ENCODE measurements around the gene MYO5B. TPM values are rescaled to one million over a fixed set of nuclear protein-coding genes. Genes with fewer than 3 reads are reported as not detected.

Gene MYO5B
- total RNA-seq, 2 donors from 2014 or later = 106 to 132 TPM

DNA sequence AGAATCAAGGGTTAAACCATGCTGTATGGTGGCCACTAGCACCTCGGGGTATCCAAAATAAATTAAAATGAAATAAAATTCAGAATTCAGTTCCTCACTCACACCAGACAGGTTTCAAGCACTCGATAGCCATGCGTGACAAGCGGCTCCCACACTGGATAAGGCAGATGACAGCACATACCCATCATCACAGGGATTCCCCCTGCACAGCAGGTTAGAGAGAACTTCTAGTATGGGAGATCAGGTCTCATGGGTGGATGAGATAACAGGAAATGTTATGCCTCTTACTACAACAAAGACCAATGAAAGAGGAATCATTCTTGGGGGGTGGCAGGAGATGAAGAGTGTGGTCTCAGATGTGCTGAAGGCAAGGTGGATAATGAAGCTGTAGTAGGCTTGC lies 259.7 kb downstream of the MYO5B start:
- H3K9ac ChIP-seq (ENCODE audit: low read depth in 2 of 2, low read length in 2 of 2) = no peak overlapping the region
- no peak overlapping the region for H3K27ac ChIP-seq
- no peaks in the 10 kb centered on the region for H3K36me3 ChIP-seq
- no peaks in the 10 kb centered on the region for H3K9me3 ChIP-seq
- intact Hi-C loops (cut with DNase I) = no loop called here
- TF ChIP-seq, protein P1, sequence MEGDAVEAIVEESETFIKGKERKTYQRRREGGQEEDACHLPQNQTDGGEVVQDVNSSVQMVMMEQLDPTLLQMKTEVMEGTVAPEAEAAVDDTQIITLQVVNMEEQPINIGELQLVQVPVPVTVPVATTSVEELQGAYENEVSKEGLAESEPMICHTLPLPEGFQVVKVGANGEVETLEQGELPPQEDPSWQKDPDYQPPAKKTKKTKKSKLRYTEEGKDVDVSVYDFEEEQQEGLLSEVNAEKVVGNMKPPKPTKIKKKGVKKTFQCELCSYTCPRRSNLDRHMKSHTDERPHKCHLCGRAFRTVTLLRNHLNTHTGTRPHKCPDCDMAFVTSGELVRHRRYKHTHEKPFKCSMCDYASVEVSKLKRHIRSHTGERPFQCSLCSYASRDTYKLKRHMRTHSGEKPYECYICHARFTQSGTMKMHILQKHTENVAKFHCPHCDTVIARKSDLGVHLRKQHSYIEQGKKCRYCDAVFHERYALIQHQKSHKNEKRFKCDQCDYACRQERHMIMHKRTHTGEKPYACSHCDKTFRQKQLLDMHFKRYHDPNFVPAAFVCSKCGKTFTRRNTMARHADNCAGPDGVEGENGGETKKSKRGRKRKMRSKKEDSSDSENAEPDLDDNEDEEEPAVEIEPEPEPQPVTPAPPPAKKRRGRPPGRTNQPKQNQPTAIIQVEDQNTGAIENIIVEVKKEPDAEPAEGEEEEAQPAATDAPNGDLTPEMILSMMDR (IDR thresholded peaks at IDR 0.05) = no peak
- H3K4me3 ChIP-seq = no peak overlapping the region
- H3K4me1 ChIP-seq = no peaks in the 10 kb centered on the region
- DNase-seq = no peak
- no peaks in the 10 kb centered on the region for H3K27me3 ChIP-seq

DNA sequence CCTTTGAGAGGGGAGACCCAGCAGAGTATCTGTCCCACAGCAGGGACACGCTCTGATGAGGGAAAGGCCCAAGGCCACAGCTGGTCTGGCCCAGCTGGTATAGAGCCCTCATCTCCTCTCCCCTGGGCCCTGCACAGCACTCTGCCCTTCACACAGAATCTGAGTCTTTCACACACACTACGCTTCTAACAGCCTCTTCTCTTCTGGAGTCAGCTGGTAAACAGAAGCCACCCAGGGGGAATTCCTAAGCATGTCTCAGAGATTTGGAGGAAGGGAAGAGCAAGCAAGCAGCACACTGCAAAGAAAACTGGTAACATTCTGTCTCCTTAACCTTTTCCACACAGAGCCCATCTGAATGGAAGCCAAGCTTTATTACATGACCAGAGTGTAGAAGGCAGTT lies 260.5 kb downstream of the MYO5B start:
- TF ChIP-seq, protein P1 (IDR thresholded peaks at IDR 0.05) = no peak
- Histone ChIP-seq H3K36me3 (no peaks in the 10 kb centered on the region), H3K9me3 (no peaks in the 10 kb centered on the region), H3K4me1 (no peaks in the 10 kb centered on the region), H3K4me3 (no peak overlapping the region), H3K27ac (no peak overlapping the region), H3K9ac (ENCODE audit: low read depth in 2 of 2, low read length in 2 of 2) (no peak overlapping the region), H3K27me3 (no peaks in the 10 kb centered on the region)
- DNase-seq = no peak
- intact Hi-C loops (cut with DNase I) = no loop called here

DNA sequence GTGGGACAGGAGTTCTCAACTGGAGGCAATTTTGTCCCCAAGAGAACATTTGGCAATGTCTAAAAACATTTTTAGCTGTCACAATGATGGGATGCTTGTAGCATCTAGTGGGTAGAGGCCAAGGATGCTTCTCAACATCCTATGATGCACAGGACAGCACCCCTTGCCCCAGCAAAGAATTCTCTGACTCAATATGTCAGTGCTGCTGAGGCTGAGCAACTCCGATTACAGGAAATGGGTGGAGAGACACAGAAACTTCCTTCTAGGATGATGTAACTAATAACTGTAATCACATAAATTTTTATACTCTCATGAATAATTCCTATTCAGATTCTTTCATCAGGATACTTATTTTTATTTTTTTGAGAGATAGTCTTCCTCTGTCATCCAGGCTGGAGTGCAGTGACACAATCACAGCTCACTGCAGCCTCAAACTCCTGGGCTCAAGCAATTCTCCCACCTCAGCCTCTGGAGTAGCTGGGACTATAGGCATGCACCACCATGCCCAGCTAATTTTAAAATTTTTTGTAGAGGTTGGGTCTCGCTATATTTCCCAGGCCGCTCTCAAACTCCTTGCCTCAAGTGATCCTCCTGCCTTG lies 261.3 kb downstream of the MYO5B start:
- intact Hi-C loops (cut with DNase I) = no loop called here
- DNase-seq = no peak
- H3K36me3 ChIP-seq = no peaks in the 10 kb centered on the region
- H3K27ac ChIP-seq = no peak overlapping the region
- no peak overlapping the region for H3K9ac ChIP-seq (ENCODE audit: low read depth in 2 of 2, low read length in 2 of 2)
- no peaks in the 10 kb centered on the region for H3K9me3 ChIP-seq
- TF ChIP-seq, protein P1 (IDR thresholded peaks at IDR 0.05) = no peak
- H3K4me1 ChIP-seq = no peaks in the 10 kb centered on the region
- no peak overlapping the region for H3K4me3 ChIP-seq
- no peaks in the 10 kb centered on the region for H3K27me3 ChIP-seq

DNA sequence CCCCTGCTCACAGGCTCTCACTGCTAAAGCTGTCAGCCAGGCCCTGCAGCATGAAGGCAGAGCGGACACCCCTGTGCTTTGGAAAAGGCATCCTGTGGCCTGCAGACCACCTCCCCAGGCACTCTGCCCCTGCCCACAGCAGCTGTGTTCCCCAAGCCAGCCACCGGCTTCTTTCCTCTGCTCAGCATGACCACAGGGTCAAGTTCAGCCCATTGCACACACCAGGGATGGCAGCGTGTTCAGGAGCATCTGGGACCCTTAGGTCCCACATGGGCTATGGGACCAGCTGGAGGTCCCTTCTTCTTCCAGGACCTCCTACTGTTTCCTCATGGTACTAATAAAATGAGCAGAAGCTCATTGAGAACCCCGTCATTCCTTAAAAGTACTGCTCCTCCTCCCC lies 263.2 kb downstream of the MYO5B start:
- no peaks in the 10 kb centered on the region for H3K9me3 ChIP-seq
- no peak overlapping the region for H3K9ac ChIP-seq (ENCODE audit: low read depth in 2 of 2, low read length in 2 of 2)
- TF ChIP-seq, protein P1 (IDR thresholded peaks at IDR 0.05) = no peak
- no peaks in the 10 kb centered on the region for H3K36me3 ChIP-seq
- no peaks in the 10 kb centered on the region for H3K27me3 ChIP-seq
- no peak for DNase-seq
- H3K4me3 ChIP-seq = no peak overlapping the region
- H3K4me1 ChIP-seq = no peaks in the 10 kb centered on the region
- intact Hi-C loops (cut with DNase I) = no loop called here
- no peak overlapping the region for H3K27ac ChIP-seq

DNA sequence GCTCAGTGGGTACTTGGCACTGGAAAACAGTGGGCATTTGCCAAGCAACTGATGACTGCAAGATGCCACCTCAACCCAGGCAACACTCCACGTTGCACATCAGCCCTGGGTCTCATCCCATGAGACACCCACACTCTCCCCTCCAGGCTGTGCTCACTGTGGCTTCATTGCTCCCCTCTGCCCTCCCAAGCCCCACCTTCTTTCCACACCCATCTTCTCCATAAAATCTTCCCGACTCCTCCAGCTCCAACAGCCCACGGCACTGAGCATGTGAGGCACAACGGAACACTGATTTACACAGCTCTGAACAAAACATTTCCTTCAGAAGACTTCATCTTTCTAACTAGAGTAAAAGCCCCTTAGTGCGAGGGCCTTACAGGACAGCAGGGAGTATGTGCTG lies 263.8 kb downstream of the MYO5B start:
- H3K27me3 ChIP-seq = no peaks in the 10 kb centered on the region
- H3K27ac ChIP-seq = no peak overlapping the region
- H3K4me3 ChIP-seq = no peak overlapping the region
- TF ChIP-seq, protein P1 (IDR thresholded peaks at IDR 0.05) = no peak
- DNase-seq = no peak
- H3K9me3 ChIP-seq = no peaks in the 10 kb centered on the region
- intact Hi-C loops (cut with DNase I) = no loop called here
- no peaks in the 10 kb centered on the region for H3K4me1 ChIP-seq
- H3K36me3 ChIP-seq = no peaks in the 10 kb centered on the region
- no peak overlapping the region for H3K9ac ChIP-seq (ENCODE audit: low read depth in 2 of 2, low read length in 2 of 2)

Measured in colonic mucosa (tissue), 4 donors.